Measurements from ENCODE around the gene YEATS2.

YEATS2 gene

DNA sequence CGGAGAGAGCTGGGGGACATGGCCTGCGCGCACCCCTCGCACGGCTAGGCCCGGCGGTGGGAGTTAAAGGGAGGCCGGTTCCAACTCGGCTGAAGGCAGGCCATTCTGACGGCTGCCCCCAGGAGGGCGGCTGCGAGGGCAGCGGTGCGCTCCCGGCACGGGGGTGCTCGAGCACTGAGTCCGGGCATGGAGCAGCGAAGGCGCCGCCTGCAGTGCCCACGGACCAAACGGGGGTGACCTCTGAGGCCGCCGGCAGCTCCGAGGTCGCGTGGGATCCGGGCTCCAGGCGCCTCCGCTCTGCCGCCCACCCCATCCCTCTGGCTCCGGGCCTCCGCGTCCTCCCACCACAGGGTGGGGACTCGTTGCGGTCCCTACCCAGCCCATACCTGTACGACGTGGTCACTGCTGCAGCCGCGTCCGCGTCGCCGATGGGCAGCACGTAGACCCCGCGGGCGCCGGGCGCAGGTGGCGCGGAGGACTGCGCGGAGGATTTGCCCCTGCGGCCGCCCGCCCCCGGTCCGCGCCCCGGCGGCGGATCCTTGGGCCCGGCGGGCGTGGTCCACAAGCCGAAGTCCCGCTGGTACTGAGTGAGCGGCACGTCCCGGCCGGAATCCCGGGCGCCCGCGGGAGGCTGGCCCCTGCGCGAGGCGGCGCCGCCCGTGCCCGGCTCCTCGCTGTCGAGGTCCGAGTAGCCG lies 127.3 kb downstream of the YEATS2 start (continued):
- TF ChIP-seq, protein P1, sequence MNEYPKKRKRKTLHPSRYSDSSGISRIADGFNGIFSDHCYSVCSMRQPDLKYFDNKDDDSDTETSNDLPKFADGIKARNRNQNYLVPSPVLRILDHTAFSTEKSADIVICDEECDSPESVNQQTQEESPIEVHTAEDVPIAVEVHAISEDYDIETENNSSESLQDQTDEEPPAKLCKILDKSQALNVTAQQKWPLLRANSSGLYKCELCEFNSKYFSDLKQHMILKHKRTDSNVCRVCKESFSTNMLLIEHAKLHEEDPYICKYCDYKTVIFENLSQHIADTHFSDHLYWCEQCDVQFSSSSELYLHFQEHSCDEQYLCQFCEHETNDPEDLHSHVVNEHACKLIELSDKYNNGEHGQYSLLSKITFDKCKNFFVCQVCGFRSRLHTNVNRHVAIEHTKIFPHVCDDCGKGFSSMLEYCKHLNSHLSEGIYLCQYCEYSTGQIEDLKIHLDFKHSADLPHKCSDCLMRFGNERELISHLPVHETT (tag by site-specific recombination; IDR thresholded peaks at IDR 0.05), result no peak
- no peak for TF ChIP-seq ZNF610 (tag by site-specific recombination; IDR thresholded peaks at IDR 0.05; ENCODE audit: borderline replicate concordance)
- TF ChIP-seq ZNF585B (tag by site-specific recombination; IDR thresholded peaks at IDR 0.05), result no peak
- TF ChIP-seq, protein P2, sequence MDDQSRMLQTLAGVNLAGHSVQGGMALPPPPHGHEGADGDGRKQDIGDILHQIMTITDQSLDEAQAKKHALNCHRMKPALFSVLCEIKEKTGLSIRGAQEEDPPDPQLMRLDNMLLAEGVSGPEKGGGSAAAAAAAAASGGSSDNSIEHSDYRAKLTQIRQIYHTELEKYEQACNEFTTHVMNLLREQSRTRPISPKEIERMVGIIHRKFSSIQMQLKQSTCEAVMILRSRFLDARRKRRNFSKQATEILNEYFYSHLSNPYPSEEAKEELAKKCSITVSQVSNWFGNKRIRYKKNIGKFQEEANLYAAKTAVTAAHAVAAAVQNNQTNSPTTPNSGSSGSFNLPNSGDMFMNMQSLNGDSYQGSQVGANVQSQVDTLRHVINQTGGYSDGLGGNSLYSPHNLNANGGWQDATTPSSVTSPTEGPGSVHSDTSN (CRISPR knock-in tag; IDR thresholded peaks at IDR 0.05), result no peak
- TF ChIP-seq FEZF1 (tag by site-specific recombination; IDR thresholded peaks at IDR 0.05), result no peak
- no peak for TF ChIP-seq ZNF416 (tag by site-specific recombination; IDR thresholded peaks at IDR 0.05)
- TF ChIP-seq, protein P3, sequence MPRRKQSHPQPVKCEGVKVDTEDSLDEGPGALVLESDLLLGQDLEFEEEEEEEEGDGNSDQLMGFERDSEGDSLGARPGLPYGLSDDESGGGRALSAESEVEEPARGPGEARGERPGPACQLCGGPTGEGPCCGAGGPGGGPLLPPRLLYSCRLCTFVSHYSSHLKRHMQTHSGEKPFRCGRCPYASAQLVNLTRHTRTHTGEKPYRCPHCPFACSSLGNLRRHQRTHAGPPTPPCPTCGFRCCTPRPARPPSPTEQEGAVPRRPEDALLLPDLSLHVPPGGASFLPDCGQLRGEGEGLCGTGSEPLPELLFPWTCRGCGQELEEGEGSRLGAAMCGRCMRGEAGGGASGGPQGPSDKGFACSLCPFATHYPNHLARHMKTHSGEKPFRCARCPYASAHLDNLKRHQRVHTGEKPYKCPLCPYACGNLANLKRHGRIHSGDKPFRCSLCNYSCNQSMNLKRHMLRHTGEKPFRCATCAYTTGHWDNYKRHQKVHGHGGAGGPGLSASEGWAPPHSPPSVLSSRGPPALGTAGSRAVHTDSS (tag by site-specific recombination; IDR thresholded peaks at IDR 0.05), result no peak
- TF ChIP-seq ZNF76 (tag by site-specific recombination; IDR thresholded peaks at IDR 0.05; ENCODE audit: borderline replicate concordance, low read depth), result no peak
- 0 out of 2 replicates have a peak, but pooled peaks have one; percentile 38 for TF ChIP-seq ZXDB (tag by site-specific recombination; IDR thresholded peaks at IDR 0.05)
- no peak for TF ChIP-seq ZNF274 (IDR thresholded peaks at IDR 0.05; ENCODE audit: low read length)
- no peak for TF ChIP-seq ZNF274 (tag by site-specific recombination; IDR thresholded peaks at IDR 0.05; ENCODE audit: borderline replicate concordance)
- no peak for TF ChIP-seq KLF1 (tag by site-specific recombination; IDR thresholded peaks at IDR 0.05)
- TF ChIP-seq, protein P4, sequence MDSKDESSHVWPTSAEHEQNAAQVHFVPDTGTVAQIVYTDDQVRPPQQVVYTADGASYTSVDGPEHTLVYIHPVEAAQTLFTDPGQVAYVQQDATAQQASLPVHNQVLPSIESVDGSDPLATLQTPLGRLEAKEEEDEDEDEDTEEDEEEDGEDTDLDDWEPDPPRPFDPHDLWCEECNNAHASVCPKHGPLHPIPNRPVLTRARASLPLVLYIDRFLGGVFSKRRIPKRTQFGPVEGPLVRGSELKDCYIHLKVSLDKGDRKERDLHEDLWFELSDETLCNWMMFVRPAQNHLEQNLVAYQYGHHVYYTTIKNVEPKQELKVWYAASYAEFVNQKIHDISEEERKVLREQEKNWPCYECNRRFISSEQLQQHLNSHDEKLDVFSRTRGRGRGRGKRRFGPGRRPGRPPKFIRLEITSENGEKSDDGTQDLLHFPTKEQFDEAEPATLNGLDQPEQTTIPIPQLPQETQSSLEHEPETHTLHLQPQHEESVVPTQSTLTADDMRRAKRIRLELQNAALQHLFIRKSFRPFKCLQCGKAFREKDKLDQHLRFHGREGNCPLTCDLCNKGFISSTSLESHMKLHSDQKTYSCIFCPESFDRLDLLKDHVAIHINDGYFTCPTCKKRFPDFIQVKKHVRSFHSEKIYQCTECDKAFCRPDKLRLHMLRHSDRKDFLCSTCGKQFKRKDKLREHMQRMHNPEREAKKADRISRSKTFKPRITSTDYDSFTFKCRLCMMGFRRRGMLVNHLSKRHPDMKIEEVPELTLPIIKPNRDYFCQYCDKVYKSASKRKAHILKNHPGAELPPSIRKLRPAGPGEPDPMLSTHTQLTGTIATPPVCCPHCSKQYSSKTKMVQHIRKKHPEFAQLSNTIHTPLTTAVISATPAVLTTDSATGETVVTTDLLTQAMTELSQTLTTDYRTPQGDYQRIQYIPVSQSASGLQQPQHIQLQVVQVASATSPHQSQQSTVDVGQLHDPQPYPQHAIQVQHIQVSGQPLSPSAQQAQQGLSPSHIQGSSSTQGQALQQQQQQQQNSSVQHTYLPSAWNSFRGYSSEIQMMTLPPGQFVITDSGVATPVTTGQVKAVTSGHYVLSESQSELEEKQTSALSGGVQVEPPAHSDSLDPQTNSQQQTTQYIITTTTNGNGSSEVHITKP (tag by site-specific recombination; IDR thresholded peaks at IDR 0.05), result peak; percentile 23; the same call in 1 of the 2 replicates
- TF ChIP-seq SETDB1 (IDR thresholded peaks at IDR 0.05; ENCODE audit: insufficient read length, low read length), result no peak
- TF ChIP-seq PRDM1 (tag by site-specific recombination; IDR thresholded peaks at IDR 0.05), result no peak
- TF ChIP-seq, protein P5, sequence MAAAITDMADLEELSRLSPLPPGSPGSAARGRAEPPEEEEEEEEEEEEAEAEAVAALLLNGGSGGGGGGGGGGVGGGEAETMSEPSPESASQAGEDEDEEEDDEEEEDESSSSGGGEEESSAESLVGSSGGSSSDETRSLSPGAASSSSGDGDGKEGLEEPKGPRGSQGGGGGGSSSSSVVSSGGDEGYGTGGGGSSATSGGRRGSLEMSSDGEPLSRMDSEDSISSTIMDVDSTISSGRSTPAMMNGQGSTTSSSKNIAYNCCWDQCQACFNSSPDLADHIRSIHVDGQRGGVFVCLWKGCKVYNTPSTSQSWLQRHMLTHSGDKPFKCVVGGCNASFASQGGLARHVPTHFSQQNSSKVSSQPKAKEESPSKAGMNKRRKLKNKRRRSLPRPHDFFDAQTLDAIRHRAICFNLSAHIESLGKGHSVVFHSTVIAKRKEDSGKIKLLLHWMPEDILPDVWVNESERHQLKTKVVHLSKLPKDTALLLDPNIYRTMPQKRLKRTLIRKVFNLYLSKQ (tag by site-specific recombination; IDR thresholded peaks at IDR 0.05; ENCODE audit: borderline replicate concordance), result no peak
- no peak for TF ChIP-seq ZNF791 (tag by site-specific recombination; IDR thresholded peaks at IDR 0.05)
- no peak for TF ChIP-seq ZNF211 (tag by site-specific recombination; IDR thresholded peaks at IDR 0.05; ENCODE audit: low read depth)
- no peak for TF ChIP-seq ZNF48 (tag by site-specific recombination; IDR thresholded peaks at IDR 0.05)
- no peak for TF ChIP-seq ZNF473 (tag by site-specific recombination; IDR thresholded peaks at IDR 0.05)
- no peak for TF ChIP-seq ZNF571 (tag by site-specific recombination; IDR thresholded peaks at IDR 0.05)
- no peak for TF ChIP-seq ZNF362 (tag by site-specific recombination; IDR thresholded peaks at IDR 0.05)
- no peak for TF ChIP-seq ZNF19 (tag by site-specific recombination; IDR thresholded peaks at IDR 0.05; ENCODE audit: low read depth)
- TF ChIP-seq, protein P6, sequence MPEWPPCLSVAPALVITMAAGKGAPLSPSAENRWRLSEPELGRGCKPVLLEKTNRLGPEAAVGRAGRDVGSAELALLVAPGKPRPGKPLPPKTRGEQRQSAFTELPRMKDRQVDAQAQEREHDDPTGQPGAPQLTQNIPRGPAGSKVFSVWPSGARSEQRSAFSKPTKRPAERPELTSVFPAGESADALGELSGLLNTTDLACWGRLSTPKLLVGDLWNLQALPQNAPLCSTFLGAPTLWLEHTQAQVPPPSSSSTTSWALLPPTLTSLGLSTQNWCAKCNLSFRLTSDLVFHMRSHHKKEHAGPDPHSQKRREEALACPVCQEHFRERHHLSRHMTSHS (tag by site-specific recombination; IDR thresholded peaks at IDR 0.05), result no peak
- no peak for TF ChIP-seq ZNF555 (tag by site-specific recombination; conservative IDR thresholded peaks at IDR 0.05)
